ENCODE measurements around the gene EIF4G3.

DNA sequence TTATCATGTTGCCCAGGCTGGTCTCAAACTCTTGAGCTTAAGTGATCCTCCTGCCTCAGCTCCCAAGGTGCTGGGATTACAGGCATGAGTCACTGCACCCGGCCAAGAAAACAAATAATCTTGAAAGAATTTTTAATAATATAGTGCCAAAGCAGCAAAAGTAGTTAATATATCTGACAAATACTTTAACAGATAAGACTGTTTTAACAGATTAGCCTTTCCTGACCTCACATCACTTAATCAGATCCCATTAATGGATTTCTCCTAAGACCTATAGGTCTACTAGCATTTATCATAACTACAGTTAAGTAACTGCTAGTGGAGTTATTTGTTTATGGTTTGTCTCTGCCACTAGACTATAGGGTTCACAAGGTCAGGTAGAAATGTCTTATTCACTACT is 328.5 kb downstream of the EIF4G3 start:
- TF ChIP-seq, protein P1, sequence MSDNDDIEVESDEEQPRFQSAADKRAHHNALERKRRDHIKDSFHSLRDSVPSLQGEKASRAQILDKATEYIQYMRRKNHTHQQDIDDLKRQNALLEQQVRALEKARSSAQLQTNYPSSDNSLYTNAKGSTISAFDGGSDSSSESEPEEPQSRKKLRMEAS (IDR thresholded peaks at IDR 0.05), result no peak
- TF ChIP-seq ZBTB7A (IDR thresholded peaks at IDR 0.05; ENCODE audit: low read depth), result no peak
- no peak for TF ChIP-seq TEAD4 (IDR thresholded peaks at IDR 0.05)
